ENCODE measurements around the gene KIAA1328. TPM values are rescaled to one million over a fixed set of nuclear protein-coding genes. Genes with fewer than 3 reads are reported as not detected.

The KIAA1328 gene
- total and polyA plus RNA-seq, 9 of the 15 experiments (the other 6 are each of a cell fraction or from before 2014, with no cell fraction given): 4.0 to 8.6 (median 7.4) TPM

DNA sequence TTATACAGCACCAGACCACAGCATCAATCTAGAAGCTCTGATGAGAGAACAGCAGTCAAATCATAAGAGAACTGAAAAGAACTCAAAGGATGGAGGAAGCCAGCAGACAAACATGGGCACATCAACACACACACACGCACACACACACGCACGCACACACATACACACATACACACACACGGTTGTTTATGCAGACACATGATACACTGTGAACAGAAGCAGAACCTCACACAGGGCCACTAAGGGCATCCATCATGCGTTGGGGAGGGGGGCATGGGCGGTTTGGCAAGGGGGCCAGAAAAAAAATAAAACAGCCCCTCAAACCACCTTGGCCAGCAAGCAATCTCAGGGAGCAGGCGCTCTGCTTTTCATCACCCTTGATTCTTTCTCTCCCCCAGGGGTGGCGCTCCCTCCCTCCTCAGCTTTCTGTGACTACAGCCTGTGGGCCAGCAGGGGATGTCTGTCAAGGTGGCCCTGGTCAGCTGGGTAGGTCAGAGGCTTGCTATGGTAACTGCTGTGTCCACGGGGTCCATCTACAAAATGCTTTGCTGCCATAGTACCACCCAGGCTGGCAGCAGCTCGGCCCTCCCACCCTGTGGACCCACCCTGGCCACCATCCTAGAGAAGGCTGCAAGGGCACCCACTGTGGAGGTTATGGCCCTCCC, 418.7 kb downstream of the KIAA1328 start:
- 0% methylated on average over 10 of the region's 10 CpGs for WGBS (ENCODE audit: insufficient coverage, low coverage, missing lambda C conversion rate)
- peaks cover 0 to 4% of the 10 kb centered on the region in 2 experiments; a peak in 1 of 5 replicates for H3K4me1 ChIP-seq (replicated peaks in 1 of 2; ENCODE audit: control insufficient read depth in 2 of 2, insufficient read depth in 2 of 2, low read length in 2 of 2)

More for the DNA sequence above, 418.7 kb downstream of the KIAA1328 start:
- no peak overlapping the region for H3K4me3 ChIP-seq
- H3K27me3 ChIP-seq (ENCODE audit: control insufficient read depth in 2 of 2, insufficient read depth in 2 of 2, low read length in 2 of 2): peaks cover 8 to 16% of the 10 kb centered on the region in 2 experiments; a peak in 3 of 5 replicates
- ChIA-PET POLR2A (interaction anchor here (0.6 kb wide), 1 partner anchor 194 kb away, joined by 3 read pairs; no protein-coding TSS in a partner anchor), CTCF (ENCODE audit: low intra/inter-chr PET ratio) (no interaction called here)
- no peaks in the 10 kb centered on the region for H3K79me2 ChIP-seq (ENCODE audit: control insufficient read depth, insufficient read depth, low read length)
- FAIRE-seq (no peak), DNase-seq (ENCODE audit: extremely low read depth in 1 of 4, low spot score in 3 of 4) (no peak), ATAC-seq (peak; percentile 50)
- H3K9me3 ChIP-seq (replicated peaks; ENCODE audit: control insufficient read depth, insufficient read depth, low read depth, low read length): no peaks in the 10 kb centered on the region
- no peak overlapping the region for H3K4me2 ChIP-seq (ENCODE audit: insufficient read depth, low read length)
- H3K36me3 ChIP-seq (ENCODE audit: control insufficient read depth, insufficient read depth, low read length): no peaks in the 10 kb centered on the region
- no TSS peak for BruUV-seq (replicated peaks)
- no peak overlapping the region for H3K9ac ChIP-seq (ENCODE audit: insufficient read depth in 1 of 2, low read depth in 2 of 2, low read length in 2 of 2)
- no peak overlapping the region for H2AFZ ChIP-seq (ENCODE audit: low read depth, low read length)
- intact Hi-C loops (cut with micrococcal nuclease) (no loop called here), in situ Hi-C loops (cut with MboI) (no loop called here)
- H3K9me1 ChIP-seq (ENCODE audit: control insufficient read depth, insufficient read depth, low read length): no peaks in the 10 kb centered on the region
- TF ChIP-seq ZNF121 (CRISPR knock-in tag; conservative IDR thresholded peaks at IDR 0.05) (no peak), ZNF12 (CRISPR knock-in tag; IDR thresholded peaks at IDR 0.05) (no peak), CTCF (IDR thresholded peaks at IDR 0.05 in 2 of 3, conservative IDR thresholded peaks at IDR 0.05 in 1 of 3; ENCODE audit: insufficient read depth in 2 of 3, low read depth in 1 of 3, low read length in 3 of 3) (peak in 2 of 3 experiments; percentile 14 to 52; a peak in 3 of 6 replicates), RAD21 (CRISPR knock-in tag; conservative IDR thresholded peaks at IDR 0.05 in 1 of 2, IDR thresholded peaks at IDR 0.05 in 1 of 2) (no peak), E2F3 (CRISPR knock-in tag; IDR thresholded peaks at IDR 0.05) (no peak), HDAC8 (tag; IDR thresholded peaks at IDR 0.05) (no peak)
- H3K27ac ChIP-seq (ENCODE audit: extremely low read depth, low read depth, low read length): no peak overlapping the region
- peaks cover 2% of the 10 kb centered on the region; the same call in 1 of the 2 replicates for H4K20me1 ChIP-seq (replicated peaks; ENCODE audit: control insufficient read depth, insufficient read depth, low read length)

All from K562 (cell line).